DMS 273 treated with DMSO at 0.1 percent for 48 hours (cell line): ENCODE data around the gene OAS1.

Experiments used
- DNase-seq: peaks from one replicate; lab custom pipeline; 2025; lab: John Stamatoyannopoulos, UW

The OAS1 gene

GRCh38 chr12:112967306-112967705 lies 60.5 kb downstream of the OAS1 start:
- no peak for DNase-seq

DNA sequence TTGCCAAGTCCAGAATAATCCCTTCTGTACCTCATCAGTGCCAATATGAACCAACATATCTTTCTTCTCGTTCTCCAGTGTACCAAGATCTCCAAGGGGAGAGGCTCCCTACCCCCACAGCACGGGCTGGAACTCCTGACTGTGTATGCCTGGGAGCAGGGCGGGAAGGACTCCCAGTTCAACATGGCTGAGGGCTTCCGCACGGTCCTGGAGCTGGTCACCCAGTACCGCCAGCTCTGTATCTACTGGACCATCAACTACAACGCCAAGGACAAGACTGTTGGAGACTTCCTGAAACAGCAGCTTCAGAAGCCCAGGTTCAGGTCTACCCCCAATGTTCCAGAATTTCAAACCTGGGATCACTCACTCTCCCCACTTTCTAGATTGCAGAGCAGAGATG lies 61.1 kb downstream of the OAS1 start:
- DNase-seq = no peak
